Measurements from ENCODE around the gene FBXO46.

FBXO46 gene, protein sequence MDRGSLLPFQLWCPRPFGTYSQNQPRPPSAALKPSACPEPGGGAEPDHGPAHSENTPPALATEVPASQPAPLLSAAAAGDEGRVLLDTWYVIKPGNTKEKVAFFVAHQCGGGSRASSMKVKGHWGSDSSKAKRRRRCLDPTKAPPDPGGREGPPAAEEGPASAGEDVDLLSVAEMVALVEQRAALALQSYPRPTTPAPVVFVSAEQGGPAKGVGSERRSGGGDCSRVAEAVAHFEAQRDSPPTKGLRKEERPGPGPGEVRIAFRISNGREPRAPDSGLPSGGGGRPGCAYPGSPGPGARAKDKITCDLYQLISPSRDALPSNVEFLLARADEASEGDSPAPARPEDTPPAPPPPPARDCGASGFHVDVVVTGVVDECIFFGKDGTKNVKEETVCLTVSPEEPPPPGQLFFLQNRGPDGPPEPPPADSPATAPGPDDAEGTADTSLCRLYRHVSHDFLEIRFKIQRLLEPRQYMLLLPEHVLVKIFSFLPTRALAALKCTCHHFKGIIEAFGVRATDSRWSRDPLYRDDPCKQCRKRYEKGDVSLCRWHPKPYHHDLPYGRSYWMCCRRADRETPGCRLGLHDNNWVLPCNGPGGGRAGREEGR

DNA sequence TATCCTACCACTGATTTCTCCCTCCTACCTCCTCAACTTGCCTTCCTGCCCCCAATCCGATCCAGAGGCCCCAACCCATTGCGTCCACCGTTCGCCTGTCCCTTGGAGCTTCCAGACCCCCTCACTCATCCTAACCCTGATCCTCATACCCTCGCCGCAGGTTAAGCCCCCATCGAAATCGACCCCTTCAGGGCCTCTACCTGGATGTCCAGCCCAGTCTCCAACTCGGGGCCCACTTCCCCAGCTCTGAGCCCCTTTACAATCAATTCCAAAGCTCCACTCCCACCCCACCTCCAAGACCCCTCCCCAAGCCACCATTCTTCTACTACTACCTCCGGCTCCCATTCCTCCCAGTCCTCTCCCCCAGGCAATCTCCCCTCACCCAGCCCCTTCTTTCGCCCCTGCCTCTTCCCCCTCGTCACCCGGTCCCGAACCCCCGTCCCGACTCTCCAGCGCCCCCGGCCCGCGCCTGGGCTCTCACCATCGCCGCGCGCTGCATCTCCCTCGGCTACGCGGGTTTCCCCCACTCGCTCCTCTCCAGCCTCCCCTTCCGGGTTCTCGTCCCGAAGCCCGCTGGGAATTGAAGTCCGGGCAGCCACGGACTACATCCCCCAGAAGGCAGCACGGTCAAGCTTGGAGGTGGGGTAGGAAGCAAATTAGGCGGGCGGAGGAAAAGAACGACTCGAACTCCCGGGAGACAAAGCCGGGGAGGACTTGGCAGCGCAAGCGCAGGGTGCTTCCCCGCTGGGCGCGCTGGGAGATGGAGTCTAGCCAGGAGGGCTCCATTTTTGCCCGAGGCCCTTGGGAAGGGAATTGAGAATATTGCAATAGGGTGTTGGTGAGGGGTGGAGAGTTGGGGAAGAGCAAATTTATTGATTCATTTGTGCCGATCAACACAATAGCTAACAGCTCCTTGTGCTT is at the start of gene FBXO46:
Gene FBXO46 (minus strand): TSS at position 529 of the 921 bp plus-strand sequence. CDS start 17,401 bp downstream, outside the sequence.
- DNase-seq: peak; percentile 79 to 87 (median 84)

DNA sequence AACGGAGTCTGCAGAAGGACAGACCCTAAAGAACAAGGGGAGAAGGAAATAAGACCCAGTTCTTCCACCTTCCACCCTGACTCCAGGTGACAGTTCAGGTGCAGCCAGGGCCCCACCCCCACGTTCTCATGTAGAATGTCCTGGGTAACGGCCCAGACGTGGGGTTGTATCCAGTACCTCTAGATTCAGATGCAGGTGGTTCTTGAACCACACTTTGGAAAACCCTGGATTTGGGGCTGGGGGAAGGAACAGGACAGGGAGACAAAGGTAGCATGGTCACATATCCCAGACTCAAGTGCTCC is 49.4 kb upstream of the FBXO46 start:
- DNase-seq: no peak

DNA sequence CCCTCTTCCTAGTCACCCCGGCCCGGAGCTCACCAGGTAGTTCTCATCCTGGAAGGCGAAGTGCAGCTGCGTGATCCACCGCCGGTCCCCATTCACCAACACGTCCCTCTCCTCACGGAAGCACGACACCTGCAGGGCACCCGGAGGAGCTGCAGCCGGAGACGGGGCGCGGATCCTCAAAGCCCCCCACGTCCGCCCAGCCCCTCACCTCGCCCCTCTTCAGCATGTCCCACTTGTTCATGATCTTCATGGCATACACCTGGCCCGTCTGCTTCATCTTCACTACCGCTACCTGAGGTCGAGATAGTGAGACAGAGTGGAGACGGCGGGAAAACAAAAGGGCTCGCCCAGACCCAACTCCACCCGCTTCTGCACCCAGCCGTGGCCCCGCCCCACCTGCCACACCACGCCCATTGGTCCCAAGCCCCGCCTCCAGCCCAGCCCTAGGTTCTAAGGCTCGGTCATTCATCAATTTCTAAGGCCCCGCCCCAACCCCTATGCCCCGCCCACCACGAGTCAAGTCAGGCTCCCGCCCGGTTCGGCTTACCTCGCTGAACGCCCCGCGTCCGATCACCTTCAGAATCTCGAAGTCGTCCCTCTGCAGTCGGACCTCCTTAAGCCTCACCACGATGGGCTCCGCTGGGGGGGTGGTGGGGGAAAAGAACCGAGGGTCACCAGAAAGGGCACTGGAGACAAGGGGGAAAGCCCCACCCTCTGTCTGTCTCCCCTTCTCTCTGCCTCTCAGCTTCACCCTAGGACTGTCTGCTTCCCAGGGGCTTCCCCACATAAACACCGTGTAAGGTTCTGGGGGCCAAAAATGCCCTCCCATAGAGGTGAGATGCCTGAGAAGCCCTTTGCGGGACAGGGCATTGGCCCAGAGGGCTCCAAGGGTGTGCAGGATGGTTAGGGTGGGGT is 48.8 kb upstream of the FBXO46 start:
- peak; percentile 58 to 89 (median 76) for DNase-seq

DNA sequence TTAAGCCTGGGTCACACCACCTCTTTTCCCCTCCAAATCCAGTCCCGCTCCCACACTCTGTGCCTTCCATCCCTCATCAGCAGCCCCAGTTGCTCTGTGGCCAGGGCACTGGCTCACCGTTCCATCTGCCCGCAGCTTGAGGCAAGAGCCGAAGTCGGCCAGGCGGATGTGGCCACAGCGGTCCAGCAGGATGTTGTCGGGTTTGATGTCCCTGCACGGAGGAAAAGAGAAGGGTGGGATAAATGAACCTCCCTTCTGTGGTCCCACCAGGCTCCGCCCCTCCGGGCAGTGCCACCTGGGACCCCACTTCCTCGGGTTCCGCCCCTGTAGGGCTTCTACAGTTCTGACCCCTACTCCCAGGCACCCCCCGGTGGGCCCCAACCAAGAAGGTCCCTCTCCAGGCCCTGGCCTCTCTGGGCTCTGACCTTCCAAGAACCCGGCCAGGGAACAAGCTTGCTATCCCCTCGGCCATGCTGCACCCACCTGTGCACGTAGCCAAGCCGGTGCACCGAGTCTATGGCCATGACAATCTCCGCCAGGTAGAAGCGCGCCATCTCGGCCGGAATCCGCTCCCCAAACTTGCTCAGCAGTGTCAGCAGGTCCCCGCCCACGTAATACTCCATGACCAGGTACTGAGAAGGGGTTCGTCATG is 47.4 kb upstream of the FBXO46 start:
- DNase-seq: no peak

DNA sequence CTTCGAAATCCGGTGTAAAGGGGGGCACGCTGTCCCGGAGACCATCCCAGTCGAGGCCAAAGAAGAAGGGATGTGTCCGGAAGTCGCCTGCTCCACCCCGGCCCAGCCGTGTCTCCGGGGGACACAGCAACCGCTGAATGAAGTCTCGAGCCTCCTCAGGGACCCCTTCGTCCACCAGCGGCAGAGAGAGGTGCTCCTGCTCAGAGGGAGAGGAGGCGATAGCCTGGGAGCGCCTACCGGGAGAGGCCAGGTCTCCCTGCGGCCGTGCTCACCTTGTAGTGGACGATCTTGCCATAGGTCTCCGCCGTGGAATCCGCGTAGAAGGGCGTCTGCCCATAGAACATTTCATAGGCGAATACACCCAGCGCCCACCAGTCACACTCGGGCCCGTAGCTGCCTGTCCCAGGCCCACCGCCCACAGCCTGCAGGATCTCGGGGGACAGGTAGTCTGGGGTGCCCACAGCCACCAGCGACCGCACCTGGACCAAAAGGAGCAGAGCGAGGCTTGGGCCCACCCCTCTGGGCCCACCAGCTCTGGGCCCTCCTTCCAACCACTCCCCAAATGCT is 46.8 kb upstream of the FBXO46 start:
- DNase-seq: no peak

DNA sequence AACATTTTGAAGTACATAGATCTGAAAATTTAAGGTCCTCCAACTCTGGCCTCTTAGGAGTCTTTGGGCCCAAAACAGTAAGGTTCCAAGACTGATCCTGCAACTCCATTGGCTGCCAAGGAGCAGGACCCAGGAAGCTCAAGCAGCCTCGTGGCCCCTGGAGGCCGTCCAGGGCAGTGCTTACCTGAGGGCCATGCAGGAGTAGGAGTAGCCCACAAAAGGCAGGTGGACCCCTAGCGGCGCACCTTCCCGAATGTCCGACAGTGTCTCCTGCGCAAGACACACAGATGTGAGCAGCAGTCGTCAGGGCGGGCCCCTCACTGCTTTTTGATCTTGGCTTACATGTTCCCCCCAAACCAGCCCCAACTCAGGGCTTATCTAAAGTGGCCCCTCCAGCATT is 44.1 kb upstream of the FBXO46 start:
- no peak for DNase-seq

DNA sequence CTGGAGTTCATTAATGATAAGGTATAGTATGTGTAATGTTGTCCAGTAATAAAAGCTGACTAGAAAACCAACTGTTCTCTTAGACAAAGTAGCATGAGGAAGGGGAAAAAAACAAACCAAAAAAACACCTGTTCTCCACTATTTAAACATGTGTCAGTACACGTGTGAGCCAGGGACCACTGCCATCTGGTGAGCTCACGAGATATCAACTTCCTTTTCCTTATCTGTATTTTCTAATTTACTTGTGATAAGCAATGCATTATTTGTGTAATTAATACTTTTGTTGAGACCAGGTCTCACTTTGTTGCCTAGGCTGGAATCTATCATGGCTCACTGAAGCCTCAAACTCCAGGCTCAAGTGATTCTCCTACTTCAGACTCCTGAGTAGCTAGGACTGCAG is 42.7 kb upstream of the FBXO46 start:
- DNase-seq: no peak

DNA sequence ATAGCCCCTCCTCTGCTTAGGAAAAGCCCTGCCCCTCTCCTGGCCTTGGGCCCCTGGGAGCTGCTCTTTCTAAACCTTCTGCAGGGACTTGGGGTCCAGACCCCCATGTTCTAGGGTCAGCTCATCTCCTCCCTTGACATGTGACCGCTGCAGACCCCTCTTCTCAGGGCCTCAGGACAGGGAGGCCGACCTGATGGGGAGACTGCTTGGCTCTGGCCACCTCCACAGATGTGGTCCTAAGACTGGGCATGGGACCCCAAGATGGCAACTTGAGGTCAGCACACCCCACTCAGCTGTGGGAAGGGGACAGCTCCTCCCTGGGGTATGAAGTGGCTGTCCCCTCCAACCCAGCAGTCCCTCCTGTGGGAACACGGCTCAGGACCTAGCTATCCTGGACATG is 42.2 kb upstream of the FBXO46 start:
- DNase-seq: no peak

DNA sequence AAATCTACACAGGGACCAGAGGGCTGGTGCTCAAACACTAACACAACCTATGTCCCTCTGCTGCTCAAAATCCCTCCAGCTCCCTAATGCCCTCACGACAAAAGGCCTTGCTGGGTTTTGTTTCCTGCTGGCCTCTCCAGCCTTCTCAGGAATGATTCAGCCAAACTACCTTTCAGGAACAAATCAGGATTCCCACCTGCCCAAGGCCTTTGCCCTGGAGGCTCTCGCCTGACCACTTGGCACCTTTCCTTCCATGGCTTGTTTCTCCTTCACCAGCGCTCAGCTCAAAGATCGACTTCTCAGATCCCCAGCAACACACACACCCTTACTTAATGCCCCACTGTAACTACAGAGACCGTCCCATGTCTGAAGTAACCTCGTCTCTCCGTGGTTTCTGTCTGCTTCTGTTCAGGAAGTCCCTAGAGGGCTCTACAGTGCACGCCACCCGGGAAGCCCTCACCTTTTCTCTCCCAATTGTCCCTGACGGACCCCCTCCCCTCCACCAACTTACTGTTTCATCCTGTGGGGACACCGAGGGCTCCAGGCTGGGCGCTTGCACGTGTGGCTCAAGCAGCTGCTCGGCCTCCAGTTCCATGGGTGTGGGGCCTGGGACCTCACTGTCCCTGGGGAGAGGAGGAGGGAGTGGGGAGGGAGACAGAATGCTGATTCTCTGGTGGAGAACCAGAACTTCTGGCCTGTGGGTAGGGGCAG is 41.6 kb upstream of the FBXO46 start:
- DNase-seq: no peak

DNA sequence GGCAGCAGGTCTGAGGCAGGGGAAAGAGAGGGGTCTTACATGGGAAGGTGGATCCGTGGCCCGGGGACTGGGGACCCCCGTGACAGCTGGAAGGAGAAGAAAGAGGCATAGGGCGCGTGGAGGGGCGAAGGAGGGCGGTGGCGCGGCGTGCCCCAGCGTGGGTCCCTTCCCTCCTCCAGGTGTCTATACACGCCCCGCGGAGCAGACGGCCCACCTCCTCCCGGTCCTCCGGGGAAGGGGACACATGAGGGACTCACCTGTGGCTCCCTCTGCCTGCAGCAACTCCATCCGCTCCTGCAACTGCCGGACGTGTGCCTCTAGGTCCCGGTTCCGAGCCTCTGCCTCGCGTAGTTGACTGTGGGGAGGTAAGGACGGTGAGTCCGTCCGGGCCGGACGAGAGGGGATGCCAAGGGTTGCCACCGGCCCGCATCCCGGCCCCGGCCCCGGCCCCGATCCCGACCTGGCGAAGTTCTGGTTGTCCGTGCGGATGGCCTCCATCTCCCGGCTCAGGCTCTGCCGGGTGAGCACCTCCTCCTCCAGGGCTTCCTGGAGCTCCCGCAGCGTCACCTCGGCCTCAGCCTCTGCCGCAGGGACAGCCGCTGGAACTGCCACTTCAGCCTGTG is 40.7 kb upstream of the FBXO46 start:
- DNase-seq: no peak

DNA sequence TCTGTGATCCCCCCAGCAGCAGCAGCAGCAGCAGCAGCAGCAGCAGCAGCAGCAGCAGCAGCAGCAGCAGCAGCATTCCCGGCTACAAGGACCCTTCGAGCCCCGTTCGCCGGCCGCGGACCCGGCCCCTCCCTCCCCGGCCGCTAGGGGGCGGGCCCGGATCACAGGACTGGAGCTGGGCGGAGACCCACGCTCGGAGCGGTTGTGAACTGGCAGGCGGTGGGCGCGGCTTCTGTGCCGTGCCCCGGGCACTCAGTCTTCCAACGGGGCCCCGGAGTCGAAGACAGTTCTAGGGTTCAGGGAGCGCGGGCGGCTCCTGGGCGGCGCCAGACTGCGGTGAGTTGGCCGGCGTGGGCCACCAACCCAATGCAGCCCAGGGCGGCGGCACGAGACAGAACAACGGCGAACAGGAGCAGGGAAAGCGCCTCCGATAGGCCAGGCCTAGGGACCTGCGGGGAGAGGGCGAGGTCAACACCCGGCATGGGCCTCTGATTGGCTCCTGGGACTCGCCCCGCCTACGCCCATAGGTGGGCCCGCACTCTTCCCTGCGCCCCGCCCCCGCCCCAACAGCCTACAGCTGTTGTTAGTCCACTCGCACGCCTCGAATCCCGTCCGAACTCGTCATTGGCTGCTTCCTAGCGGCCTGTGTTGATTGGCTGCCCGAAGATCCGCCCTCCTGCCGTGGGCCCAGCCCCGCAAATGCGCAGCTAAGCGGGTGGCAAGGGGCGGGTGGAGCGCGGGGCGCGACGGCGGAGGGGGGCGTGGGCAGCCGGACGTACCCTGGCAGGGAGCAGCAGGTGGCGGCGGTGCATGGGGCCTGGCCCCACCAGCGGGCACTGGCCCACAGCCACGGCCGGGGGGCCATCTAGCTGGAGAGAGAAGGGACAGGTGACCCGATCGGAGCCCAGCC is 39.8 kb upstream of the FBXO46 start:
- peak; percentile 80 to 91 (median 87) for DNase-seq

DNA sequence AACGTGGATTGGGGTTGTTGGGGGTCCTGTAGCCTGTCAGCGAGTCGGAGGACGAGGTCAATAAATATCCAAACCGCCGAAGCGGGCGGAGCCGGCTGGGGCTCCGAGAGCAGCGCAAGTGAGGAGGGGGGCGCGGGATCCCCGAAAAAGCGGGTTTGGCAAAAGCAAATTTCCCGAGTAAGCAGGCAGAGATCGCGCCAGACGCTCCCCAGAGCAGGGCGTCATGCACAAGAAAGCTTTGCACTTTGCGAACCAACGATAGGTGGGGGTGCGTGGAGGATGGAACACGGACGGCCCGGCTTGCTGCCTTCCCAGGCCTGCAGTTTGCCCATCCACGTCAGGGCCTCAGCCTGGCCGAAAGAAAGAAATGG is 39.1 kb upstream of the FBXO46 start:
- peak in 2 of 4 experiments; percentile 46 to 53 for DNase-seq

DNA sequence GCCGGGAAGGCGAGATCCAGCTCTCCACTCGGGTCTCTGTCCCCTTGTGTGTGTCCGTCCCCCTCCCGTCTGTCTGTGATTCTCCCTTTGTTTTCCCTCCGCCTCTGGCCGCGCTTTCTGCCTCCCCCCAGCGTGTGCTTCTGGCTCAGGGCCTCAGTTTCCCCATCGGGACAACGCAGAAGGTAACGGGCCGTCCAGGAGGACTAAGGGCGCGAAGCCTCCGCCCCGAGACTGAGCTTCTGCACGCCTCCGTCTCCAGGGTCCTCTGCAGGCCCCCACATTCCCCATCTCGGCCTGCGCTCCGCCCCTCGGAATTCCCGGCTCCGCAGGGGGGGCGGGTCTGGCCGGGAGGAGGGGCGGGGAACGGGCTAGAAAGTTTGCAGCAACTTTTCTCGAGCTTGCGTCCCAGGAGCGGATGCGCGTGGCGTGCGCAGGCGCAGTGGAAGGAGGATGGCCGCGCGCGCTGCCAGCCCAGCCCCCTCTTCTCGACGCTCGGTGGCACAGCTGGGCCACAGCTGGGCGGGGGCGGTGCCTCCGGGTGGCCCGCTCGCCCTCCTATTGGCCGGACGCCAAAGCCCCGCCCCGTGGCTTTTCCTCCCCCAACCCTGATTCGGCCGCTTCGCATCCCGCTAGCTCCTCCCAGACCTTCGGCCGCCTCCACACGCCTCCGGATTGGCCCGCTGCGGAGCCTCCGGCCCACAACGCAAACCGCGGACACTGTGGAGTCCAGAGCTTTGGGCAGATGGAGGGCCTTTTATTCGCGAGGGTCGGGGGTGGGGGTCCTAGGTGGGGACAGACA is 38.5 kb upstream of the FBXO46 start, which contains the start of gene SIX5:
Gene SIX5 (minus strand): TSS at position 269 of the 799 bp plus-strand sequence. CDS start 408 bp downstream, outside the sequence.
- DNase-seq: peak; percentile 88 to 92 (median 90)

DNA sequence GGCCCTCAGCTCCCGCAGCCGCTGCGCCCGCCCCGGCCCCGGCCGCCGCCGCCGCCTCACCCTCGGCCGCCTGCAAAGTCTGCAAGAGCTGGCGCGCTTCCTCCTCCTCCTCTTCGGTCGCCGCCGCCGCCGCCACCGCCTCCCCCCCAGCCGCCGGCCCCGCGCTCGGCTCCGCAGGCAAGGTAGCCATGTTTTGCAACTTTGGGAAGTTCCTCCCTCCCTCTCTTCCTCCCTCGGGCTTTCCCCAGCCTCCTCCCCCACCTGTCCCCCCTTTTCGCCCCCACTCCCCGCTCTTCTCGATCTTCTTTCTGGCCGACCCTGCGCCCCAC is 37.9 kb upstream of the FBXO46 start:
- no peak for DNase-seq

DNA sequence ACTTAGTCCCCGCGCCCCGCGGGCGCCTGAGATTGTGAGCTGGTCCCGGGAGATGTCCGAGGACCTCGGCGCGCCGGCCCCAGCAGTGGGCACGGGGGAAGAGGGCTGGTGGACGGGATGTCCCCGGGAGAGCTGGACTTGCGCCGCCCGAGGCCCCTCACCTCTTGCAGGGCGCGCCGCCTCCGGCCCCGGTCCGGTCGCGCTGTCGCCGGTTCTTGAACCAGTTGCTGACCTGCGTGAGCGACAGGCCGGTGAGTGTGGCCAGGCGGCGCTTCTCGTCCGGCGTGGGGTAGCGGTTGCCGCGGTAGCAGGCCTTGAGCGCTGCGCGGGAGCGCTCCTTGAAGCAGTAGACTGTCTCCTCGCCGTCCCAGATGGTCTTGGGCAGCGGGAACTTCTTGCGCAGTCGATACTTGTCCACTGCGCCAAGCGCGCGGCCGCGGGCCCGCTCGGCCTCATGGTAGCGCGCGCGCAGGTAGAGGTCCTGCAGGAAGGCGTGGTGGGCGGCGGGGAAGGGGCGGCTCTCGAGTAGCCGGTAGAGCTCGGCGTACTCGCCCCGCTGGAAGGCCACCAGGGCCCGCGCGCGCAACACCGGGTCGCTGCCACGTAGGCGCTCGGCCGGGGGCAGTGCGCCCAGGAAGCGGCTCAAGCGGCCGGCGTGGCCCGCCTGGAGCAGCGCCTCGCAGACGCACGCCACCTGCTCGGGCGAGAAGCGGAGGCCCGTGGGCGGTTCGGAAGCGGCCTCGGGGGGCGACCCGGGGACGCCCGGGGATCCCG is 37.4 kb upstream of the FBXO46 start:
- DNase-seq: no peak

DNA sequence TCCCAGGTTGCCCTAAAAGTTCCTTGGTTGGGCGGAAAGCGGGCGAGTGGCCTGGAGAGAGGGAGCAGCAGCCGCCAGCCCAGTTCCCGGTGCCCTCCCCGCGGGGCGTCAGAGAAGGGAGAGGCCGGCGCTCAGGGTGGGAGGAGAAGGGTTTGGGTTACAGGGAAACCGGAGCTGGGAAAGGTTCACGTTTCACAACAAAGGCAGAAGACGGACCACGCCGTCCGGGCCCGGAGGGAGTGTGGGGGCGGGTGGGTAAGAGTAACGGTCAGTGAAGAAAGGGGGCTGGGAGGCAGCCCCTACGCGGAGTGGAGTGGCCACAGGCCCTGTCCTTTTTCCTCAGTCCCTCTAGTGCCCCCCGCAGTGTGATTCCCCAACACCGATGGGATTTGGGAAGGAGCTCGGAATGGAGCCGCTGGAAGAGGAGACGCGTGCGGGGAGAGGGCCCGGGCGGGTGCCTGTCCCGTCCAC is 36.7 kb upstream of the FBXO46 start:
- no peak for DNase-seq

DNA sequence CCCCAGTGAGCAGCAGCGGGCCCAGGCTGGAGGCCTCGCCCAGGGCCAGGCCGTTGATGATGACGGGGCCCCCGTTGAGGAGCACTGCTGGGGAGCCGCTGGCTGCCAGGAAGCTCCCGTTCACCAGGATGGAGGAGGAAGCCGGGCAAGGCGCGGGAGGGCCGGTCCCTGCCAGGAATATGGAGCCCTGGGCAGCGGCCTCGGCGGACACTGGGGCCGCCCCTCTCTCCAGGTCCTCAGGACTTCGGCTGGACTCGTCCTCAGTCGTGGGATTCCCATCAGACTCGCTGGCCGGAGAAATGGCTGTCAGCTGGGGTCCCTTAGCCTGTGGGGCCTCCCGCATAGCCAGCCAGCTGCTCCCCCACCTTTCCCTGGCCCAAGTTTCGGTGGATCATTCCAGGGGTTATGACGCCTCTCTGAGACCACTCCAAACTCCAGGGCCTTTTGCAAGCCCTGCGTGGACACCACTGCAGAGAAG is 36.2 kb upstream of the FBXO46 start:
- no peak for DNase-seq

Measured in activated CD4-positive, CD25-positive, alpha-beta regulatory T cell (primary cell).